ENCODE measurements around the gene IGSF9.

The IGSF9 gene

DNA sequence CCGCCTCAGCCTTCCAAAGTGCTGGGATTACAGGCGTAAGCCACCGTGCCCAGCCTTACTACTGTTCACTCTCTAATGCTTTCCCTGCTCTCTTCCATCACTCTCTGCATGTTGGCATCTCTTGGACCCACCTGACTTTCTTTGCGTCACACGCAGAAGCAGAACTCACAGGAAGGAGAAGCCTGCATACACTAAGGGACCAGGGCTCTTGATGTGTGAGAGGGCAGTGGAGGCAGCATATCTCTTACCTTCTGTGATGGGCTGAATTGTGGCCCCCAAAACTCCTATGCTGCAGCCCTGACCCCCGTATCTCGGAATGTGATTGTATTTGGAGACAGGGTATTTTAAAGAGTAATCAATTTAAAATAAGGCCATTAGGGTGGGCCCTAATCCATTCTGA, 35.4 kb upstream of the IGSF9 start:
- TF ChIP-seq, protein P1, sequence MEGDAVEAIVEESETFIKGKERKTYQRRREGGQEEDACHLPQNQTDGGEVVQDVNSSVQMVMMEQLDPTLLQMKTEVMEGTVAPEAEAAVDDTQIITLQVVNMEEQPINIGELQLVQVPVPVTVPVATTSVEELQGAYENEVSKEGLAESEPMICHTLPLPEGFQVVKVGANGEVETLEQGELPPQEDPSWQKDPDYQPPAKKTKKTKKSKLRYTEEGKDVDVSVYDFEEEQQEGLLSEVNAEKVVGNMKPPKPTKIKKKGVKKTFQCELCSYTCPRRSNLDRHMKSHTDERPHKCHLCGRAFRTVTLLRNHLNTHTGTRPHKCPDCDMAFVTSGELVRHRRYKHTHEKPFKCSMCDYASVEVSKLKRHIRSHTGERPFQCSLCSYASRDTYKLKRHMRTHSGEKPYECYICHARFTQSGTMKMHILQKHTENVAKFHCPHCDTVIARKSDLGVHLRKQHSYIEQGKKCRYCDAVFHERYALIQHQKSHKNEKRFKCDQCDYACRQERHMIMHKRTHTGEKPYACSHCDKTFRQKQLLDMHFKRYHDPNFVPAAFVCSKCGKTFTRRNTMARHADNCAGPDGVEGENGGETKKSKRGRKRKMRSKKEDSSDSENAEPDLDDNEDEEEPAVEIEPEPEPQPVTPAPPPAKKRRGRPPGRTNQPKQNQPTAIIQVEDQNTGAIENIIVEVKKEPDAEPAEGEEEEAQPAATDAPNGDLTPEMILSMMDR (IDR thresholded peaks at IDR 0.05), result no peak

DNA sequence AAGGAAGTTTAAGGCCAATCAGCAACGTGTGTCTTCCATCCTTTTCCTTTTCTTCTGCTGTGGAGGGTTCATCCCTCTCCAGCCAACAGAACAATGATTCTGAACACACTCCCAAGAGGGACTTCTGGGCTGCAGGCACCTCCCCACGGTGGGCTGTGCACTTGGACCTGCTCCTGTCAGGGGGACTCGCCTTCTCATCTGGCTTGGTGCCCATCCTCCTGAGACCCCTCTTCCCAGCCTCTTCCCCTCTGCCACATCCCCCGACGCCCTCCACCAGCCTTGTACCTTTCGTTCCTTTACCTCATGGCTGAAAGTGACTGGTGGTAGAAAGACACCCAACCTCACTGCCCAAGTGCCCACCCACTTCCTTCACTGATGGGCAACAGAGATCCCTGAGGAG, 34.7 kb upstream of the IGSF9 start:
- TF ChIP-seq, protein P1 (IDR thresholded peaks at IDR 0.05), result no peak

DNA sequence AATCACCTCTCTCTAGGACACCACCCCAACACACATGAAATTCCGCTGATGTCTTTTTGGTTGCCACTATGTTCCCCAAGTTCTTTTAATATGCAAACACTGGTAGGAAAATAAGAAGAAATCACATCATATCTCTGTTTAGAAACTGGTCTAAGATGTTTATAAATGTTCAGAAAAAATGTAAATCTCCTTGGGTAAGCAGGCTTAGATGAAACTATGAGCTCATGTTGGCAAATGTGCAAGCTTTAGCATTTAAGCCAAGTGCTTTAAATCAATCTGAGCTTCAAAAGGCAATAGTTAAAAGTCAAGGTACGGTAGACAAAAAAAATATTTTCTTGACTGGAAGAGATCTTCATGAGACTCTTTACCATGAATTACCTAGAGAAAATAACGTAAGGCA, 33.8 kb upstream of the IGSF9 start:
- TF ChIP-seq, protein P1 (IDR thresholded peaks at IDR 0.05), result no peak

DNA sequence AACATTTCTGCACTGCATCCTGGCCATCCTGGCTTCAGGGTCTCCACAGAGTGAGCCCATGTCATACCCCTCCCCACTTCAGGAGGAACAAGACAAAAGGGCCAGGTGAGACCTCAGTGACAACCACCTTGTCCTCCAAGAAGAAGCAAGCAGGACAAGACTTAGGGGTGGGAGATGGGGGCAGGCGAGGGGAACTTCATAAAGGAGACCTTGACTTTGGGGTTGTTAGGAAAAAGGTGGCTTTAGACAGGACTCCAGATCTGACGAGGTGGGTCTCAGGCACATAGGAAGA, 32.6 kb upstream of the IGSF9 start:
- TF ChIP-seq, protein P1 (IDR thresholded peaks at IDR 0.05), result no peak

DNA sequence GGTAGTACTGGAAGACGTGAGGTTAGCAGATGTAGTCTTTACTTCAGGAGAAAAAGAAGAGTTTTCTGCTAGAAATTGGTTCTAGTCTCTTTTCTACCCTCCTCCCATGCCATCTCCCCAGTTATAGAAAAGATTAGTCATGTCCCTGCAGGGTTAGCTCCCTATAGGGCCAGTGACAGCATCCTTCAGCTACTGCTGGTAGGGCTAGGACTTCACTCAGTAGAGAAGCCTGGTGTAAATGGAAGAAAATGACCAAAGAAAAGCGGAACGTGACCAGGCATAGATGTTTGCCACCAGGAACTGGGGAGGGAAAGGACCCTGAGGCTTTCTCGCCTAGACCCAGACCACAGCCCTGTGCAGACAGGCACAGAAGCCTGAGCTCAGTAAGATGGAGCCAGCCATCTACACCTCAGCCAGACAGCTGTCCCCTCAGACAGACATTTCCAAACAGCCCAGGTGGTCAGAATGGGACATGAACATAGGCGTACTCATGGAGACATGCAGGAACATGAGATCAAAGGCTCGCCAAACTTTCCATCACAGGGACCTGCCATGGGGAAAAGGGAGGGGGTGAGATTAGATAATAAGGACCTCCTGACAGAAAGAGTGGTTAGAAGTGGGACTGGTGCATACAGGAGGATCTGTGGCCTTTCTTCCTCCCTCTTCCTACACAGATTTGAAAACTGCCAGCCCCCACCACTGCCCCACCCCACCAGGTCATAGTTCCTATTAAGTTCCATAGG, 32.1 kb upstream of the IGSF9 start:
- TF ChIP-seq, protein P1 (IDR thresholded peaks at IDR 0.05), result no peak

DNA sequence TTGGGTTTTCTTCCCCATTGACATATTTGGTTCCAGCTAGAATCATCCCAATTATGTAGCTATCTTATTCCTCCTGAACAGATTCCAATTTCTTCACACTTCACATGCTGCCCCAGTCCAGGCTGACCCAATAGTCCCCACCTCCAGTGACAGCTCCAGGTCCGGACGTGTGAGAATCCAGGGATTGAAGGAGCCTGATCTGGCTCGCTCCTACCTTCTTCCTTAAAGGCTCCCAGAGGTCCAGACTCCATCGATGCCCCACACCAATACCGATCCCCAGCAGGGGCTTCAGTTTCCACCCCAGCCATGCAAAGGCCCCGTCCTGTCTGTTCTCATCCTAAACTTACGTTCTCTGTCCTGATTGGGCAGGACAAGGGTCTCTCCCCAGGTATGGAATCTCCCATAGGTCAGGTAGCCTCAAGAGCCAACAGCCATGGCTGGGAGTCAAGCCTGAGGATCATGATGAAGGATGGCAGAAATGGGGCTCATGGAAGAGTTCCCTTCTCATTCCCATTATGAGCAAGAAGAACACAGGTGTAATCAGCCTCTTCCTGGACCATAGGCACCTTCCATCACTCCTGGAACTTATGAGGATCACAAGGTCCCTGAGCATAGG, 29.0 kb upstream of the IGSF9 start:
- TF ChIP-seq, protein P1 (IDR thresholded peaks at IDR 0.05), result no peak

DNA sequence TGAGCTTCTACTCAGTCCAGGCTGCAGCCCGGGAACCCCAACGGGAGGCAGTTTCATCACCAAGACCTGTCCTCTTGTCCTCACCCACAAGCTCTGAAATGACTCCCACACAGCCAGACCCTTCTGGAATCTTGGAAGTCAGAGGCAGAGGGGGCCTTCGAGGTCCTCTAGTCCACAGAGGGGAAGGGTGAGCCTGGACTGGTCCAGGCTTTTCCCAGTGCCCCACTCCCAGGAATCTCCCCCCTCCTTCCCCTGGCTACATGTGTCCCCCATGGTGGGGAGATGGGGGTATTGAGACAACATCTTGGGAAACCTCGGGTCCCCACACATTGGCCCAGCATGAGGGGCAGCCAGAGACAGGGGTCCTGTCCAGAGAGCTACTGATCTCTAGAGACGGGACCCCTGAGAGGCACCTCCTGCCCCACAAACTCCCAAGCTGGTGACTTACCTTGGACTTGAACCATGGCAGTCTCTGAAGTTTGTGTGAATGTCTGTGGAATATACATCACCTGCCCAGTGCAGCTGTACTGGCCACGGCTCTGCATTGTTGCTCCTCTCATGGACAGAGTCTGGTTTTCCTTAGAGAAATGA, 28.0 kb upstream of the IGSF9 start:
- TF ChIP-seq, protein P1 (IDR thresholded peaks at IDR 0.05), result no peak

All from LNCAP (cell line).